HepG2 (cell line): ENCODE measurements around the gene SLC2A10. TPM values are rescaled to one million over a fixed set of nuclear protein-coding genes. Genes with fewer than 3 reads are reported as not detected.

Experiments
- ASH2L ChIP-seq: fragments of 300-600, 200-600 bp; sonication (generic); IDR thresholded peaks from 2 replicates; pipeline ENCODE4 v1.7.0; 2017; ENCODE audit warnings: low read depth, mild to moderate bottlenecking, moderate library complexity, mixed read lengths, low read length; ENCODE audit not compliant: insufficient read length
- ATF7 ChIP-seq, 2 experiments: fragments of 450-650 bp in 1 of 2; sonication (generic) in 1 of 2; formaldehyde crosslinking in 1 of 2; IDR thresholded peaks; 2 replicates each; pipeline versions ENCODE4 v1.4.0 to v1.6.1; 2016 to 2020; ENCODE audit warnings: antibody characterized with exemption in 1 of 2, mild to moderate bottlenecking in 1 of 2, missing genetic modification reagents in 1 of 2
- CREM ChIP-seq, 2 experiments: sonication (generic) in 1 of 2; formaldehyde crosslinking in 1 of 2; IDR thresholded peaks; 2 replicates each; pipeline versions ENCODE4 v1.4.0 to v1.6.1; 2016 to 2020; ENCODE audit warnings: antibody characterized with exemption in 1 of 2, mild to moderate bottlenecking in 1 of 2, missing genetic modification reagents in 1 of 2
- EHMT2 ChIP-seq: fragments of 200-600 bp; sonication (generic); IDR thresholded peaks from 2 replicates; pipeline ENCODE4 v1.7.0; 2017; ENCODE audit warnings: antibody characterized with exemption, low read depth, low read length, borderline replicate concordance
- FOXA1 ChIP-seq, 2 experiments: fragments of 450-650 bp in 1 of 2; sonication (generic) in 1 of 2; formaldehyde crosslinking in 1 of 2; IDR thresholded peaks; 2 replicates each; pipeline versions ENCODE4 v1.4.0 to v1.6.1; 2016 to 2020; ENCODE audit warnings: missing genetic modification reagents in 1 of 2
- FOXA3 ChIP-seq: IDR thresholded peaks from 2 replicates; pipeline ENCODE4 v1.6.1; 2016; ENCODE audit warnings: missing genetic modification reagents, missing compliant biosample characterization
- GABPB1 ChIP-seq: IDR thresholded peaks from 2 replicates; pipeline ENCODE4 v1.6.1; 2016; ENCODE audit warnings: mild to moderate bottlenecking, missing genetic modification reagents, moderate library complexity, missing compliant biosample characterization
- HMGXB3 ChIP-seq: sonication (generic); formaldehyde crosslinking; IDR thresholded peaks from 2 replicates; pipeline ENCODE4 v1.4.0; 2020; ENCODE audit warnings: missing genetic modification reagents, borderline replicate concordance
- KIAA2018 ChIP-seq: sonication (generic); formaldehyde crosslinking; IDR thresholded peaks from 2 replicates; pipeline ENCODE4 v1.5.0; 2020; ENCODE audit warnings: mild to moderate bottlenecking, missing genetic modification reagents, borderline replicate concordance
- MAF1 ChIP-seq: sonication (generic); formaldehyde crosslinking; IDR thresholded peaks from 2 replicates; pipeline ENCODE4 v1.5.0; 2020; ENCODE audit warnings: missing genetic modification reagents, borderline replicate concordance
- MIXL1 ChIP-seq: IDR thresholded peaks from 2 replicates; pipeline ENCODE4 v1.6.1; 2016
- PPARG ChIP-seq: conservative IDR thresholded peaks from 2 replicates; pipeline ENCODE4 v1.6.1; 2016; ENCODE audit warnings: missing biosample characterization, missing genetic modification reagents
- RFX5 ChIP-seq: IDR thresholded peaks from 2 replicates; pipeline ENCODE4 v1.6.1; 2011; ENCODE audit warnings: low read depth, low read length, improper control_type of control experiment
- SAP130 ChIP-seq: IDR thresholded peaks from 2 replicates; pipeline ENCODE4 v1.6.1; 2016; ENCODE audit warnings: low read depth
- SMARCC2 ChIP-seq: fragments of 450-650 bp; IDR thresholded peaks from 2 replicates; pipeline ENCODE4 v1.6.1; 2017; ENCODE audit warnings: antibody characterized with exemption, mild to moderate bottlenecking
- ZBTB21 ChIP-seq: sonication (generic); formaldehyde crosslinking; IDR thresholded peaks from 2 replicates; pipeline ENCODE4 v1.4.0; 2020; ENCODE audit warnings: missing genetic modification reagents
- ZBTB3 ChIP-seq: sonication (generic); formaldehyde crosslinking; IDR thresholded peaks from 2 replicates; pipeline ENCODE4 v1.4.0; 2020; ENCODE audit warnings: low read depth, mild to moderate bottlenecking, moderate library complexity, missing genetic modification reagents, borderline replicate concordance
- ZEB1 ChIP-seq: IDR thresholded peaks from 2 replicates; pipeline ENCODE4 v1.6.1; 2012; ENCODE audit warnings: mild to moderate bottlenecking, low read depth, inconsistent platforms; ENCODE audit not compliant: insufficient replicate concordance
- polyA plus RNA-seq, 8 experiments: library from polyadenylated mRNA; depleted of rRNA in 3 of 8; stranded (reverse) in 7 of 8; unstranded in 1 of 8; fragments of >200 nt; fragmentation: Illumina TruSeq in 4 of 8; extraction: Trizol in 4 of 8; gene quantifications; 2 replicates each; pipeline versions ENCODE4 v1.2.1 to v1.2.3, GENCODE V29; 2011 to 2016; ENCODE audit warnings: low read depth in 4 of 8, missing spikeins in 1 of 8, mixed read lengths in 1 of 8; ENCODE audit not compliant: insufficient read depth in 1 of 8
- total RNA-seq, 5 experiments: library from RNA; depleted of rRNA; stranded (reverse); fragments of >200 nt; fragmentation: Illumina TruSeq; extraction: Trizol; gene quantifications; 2 replicates each; pipeline ENCODE4 v1.2.3, GENCODE V29; 2016; ENCODE audit warnings: low read depth in 1 of 5

The SLC2A10 gene
- total and polyA plus RNA-seq, 2 of the 13 experiments (the other 11 are each of a cell fraction or from before 2014, with no cell fraction given), result 16.0 to 18.4 TPM

- TF ChIP-seq KIAA2018 (CRISPR knock-in tag) (no peak), SAP130 (CRISPR knock-in tag) (0 out of 2 replicates have a peak, but pooled peaks have one; percentile 25), EHMT2 (peak; percentile 49; the same call in 1 of the 2 replicates), ZBTB21 (CRISPR knock-in tag) (peak; percentile 71), PPARG (CRISPR knock-in tag) (peak; percentile 87), ZEB1 (no peak), MIXL1 (CRISPR knock-in tag) (peak; percentile 67; the same call in 1 of the 2 replicates), ZBTB3 (CRISPR knock-in tag) (no peak), RFX5 (peak; percentile 57; the same call in 1 of the 2 replicates), CREM (IDR thresholded peaks at IDR 0.05) (peak; percentile 56; the same call in 1 of the 2 replicates), CREM (CRISPR knock-in tag; IDR thresholded peaks at IDR 0.05) (no peak), HMGXB3 (CRISPR knock-in tag) (0 out of 2 replicates have a peak, but pooled peaks have one; percentile 22), FOXA3 (peak; percentile 61), MAF1 (CRISPR knock-in tag) (no peak), ATF7 (IDR thresholded peaks at IDR 0.05) (no peak), ATF7 (CRISPR knock-in tag; IDR thresholded peaks at IDR 0.05) (no peak), SMARCC2 (0 out of 2 replicates have a peak, but pooled peaks have one; percentile 41), FOXA1 (IDR thresholded peaks at IDR 0.05) (no peak), FOXA1 (CRISPR knock-in tag; IDR thresholded peaks at IDR 0.05) (peak; percentile 60), ASH2L (peak; percentile 27), GABPB1 (CRISPR knock-in tag) (peak; percentile 30; the same call in 1 of the 2 replicates)
Measured at GRCh38 chr20:46703435-46703834, 6.0 kb upstream of the SLC2A10 start (continued).
